ENCODE measurements around the gene B4GALT5.

Gene B4GALT5

GRCh38 chr20:49749625-49750024, 35.9 kb upstream of the B4GALT5 start:
- CTCF ChIA-PET, result no interaction called here
- no peak for TF ChIP-seq CTCF (IDR thresholded peaks at IDR 0.05; ENCODE audit: insufficient read depth, low read length, missing control alignments)
- H3K4me3 ChIP-seq (ENCODE audit: low read depth, low read length), result no peak overlapping the region
- POLR2A ChIA-PET, result no interaction called here
- no peak for DNase-seq (ENCODE audit: low read depth, low spot score)

GRCh38 chr20:49748525-49748838, 34.8 kb upstream of the B4GALT5 start:
- DNase-seq (ENCODE audit: low read depth, low spot score), result no peak
- no peak overlapping the region for H3K4me3 ChIP-seq (ENCODE audit: low read depth, low read length)
- CTCF ChIA-PET, result no interaction called here
- TF ChIP-seq CTCF (IDR thresholded peaks at IDR 0.05; ENCODE audit: insufficient read depth, low read length, missing control alignments), result no peak
- POLR2A ChIA-PET, result no interaction called here

GRCh38 chr20:49747707-49748524, 34.2 kb upstream of the B4GALT5 start:
- TF ChIP-seq CTCF (IDR thresholded peaks at IDR 0.05; ENCODE audit: insufficient read depth, low read length, missing control alignments), result no peak
- no peak overlapping the region for H3K4me3 ChIP-seq (ENCODE audit: low read depth, low read length)
- DNase-seq (ENCODE audit: low read depth, low spot score), result no peak
- ChIA-PET CTCF (interaction anchor here (0.9 to 1.0 kb wide), 2 partner anchors 14 to 38 kb away, joined by 3 to 4 read pairs; no protein-coding TSS in a partner anchor), POLR2A (no interaction called here)

GRCh38 chr20:49742948-49743347, 29.3 kb upstream of the B4GALT5 start:
- no peak overlapping the region for H3K4me3 ChIP-seq (ENCODE audit: low read depth, low read length)
- no peak for TF ChIP-seq CTCF (IDR thresholded peaks at IDR 0.05; ENCODE audit: insufficient read depth, low read length, missing control alignments)
- ChIA-PET CTCF (no interaction called here), POLR2A (no interaction called here)
- no peak for DNase-seq (ENCODE audit: low read depth, low spot score)

- ChIA-PET POLR2A (no interaction called here), CTCF (interaction anchor here (0.7 kb wide), 1 partner anchor 73 kb away, joined by 3 read pairs; no protein-coding TSS in a partner anchor)
- no peak for TF ChIP-seq CTCF (IDR thresholded peaks at IDR 0.05; ENCODE audit: insufficient read depth, low read length, missing control alignments)
- no peak overlapping the region for H3K4me3 ChIP-seq (ENCODE audit: low read depth, low read length)
- DNase-seq (ENCODE audit: low read depth, low spot score), result no peak
Observed at GRCh38 chr20:49741977-49742376, 28.3 kb upstream of the B4GALT5 start.

- H3K4me3 ChIP-seq (ENCODE audit: low read depth, low read length), result no peak overlapping the region
- DNase-seq (ENCODE audit: low read depth, low spot score), result no peak
- no peak for TF ChIP-seq CTCF (IDR thresholded peaks at IDR 0.05; ENCODE audit: insufficient read depth, low read length, missing control alignments)
- ChIA-PET CTCF (interaction anchor here (1.3 kb wide), 1 partner anchor 23 kb away, joined by 3 read pairs; no protein-coding TSS in a partner anchor), POLR2A (no interaction called here)
Observed at GRCh38 chr20:49740807-49741206, 27.1 kb upstream of the B4GALT5 start.
